T-helper 17 cell (primary cell): ENCODE data around the gene SIDT1. TPM values are rescaled to one million over a fixed set of nuclear protein-coding genes. Genes with fewer than 3 reads are reported as not detected.
A peak's percentile ranks its signal among the peaks of the same experiment; 100 is the strongest.
"Not testable (repeated sequence)": the region's sequence is repeated elsewhere in the genome, so short reads cannot be mapped to it uniquely, and the experiment has no call there.

Experiments used
- ATAC-seq: fragments of 150-1000 bp; cut with Tn5 transposase; 2 replicates; pipeline ENCODE4 v1.10.0; 2021; ENCODE audit warnings: mild to moderate bottlenecking, moderate library complexity
- DNase-seq, 3 donors: peaks; one replicate each; pipeline versions ENCODE4 v3.0.0 to v3.0.0-alpha.2; 2020 to 2021
- H3K9me3 ChIP-seq: one replicate; pipeline ENCODE4 v1.7.0; 2013; ENCODE audit warnings: low read length, mild to moderate bottlenecking; ENCODE audit not compliant: control insufficient read depth, poor library complexity, severe bottlenecking
- H3K27ac Mint-ChIP-seq: one replicate; pipeline ENCODE4 v1.8.0; 2022; ENCODE audit warnings: mild to moderate bottlenecking, moderate library complexity, mixed read lengths
- H3K27me3 Mint-ChIP-seq: one replicate; pipeline ENCODE4 v1.8.0; 2022; ENCODE audit warnings: mixed read lengths
- H3K36me3 Mint-ChIP-seq: one replicate; pipeline ENCODE4 v1.8.0; 2022; ENCODE audit warnings: low read depth, mixed read lengths
- H3K4me1 Mint-ChIP-seq: one replicate; pipeline ENCODE4 v1.8.0; 2022; ENCODE audit warnings: mild to moderate bottlenecking, mixed read lengths
- H3K4me3 Mint-ChIP-seq: one replicate; pipeline ENCODE4 v1.8.0; 2022; ENCODE audit warnings: mild to moderate bottlenecking, moderate library complexity, mixed read lengths
- total RNA-seq, 4 donors: library from RNA in 2 of 4; stranded (reverse) in 2 of 4; gene quantifications; one replicate each; pipeline ENCODE4 v1.2.3 and lab custom pipeline; 2022 to 2026

SIDT1 gene
- total RNA-seq, 2 donors from 2014 or later = 53.8 to 62.5 TPM

- H3K9me3 ChIP-seq = no peaks in the 10 kb centered on the region
- Mint-ChIP-seq H3K4me1 (no peaks in the 10 kb centered on the region), H3K36me3 (no peaks in the 10 kb centered on the region), H3K27ac (no peak overlapping the region), H3K27me3 (no peaks in the 10 kb centered on the region), H3K4me3 (no peak overlapping the region)
- no peak for ATAC-seq
- DNase-seq = no peak
Measured at GRCh38 chr3:113634782-113635474, 102.6 kb downstream of the SIDT1 start.

GRCh38 chr3:113636034-113636433, 103.7 kb downstream of the SIDT1 start:
- not testable (repeated sequence) for H3K4me1 Mint-ChIP-seq, H3K4me3 Mint-ChIP-seq, H3K27me3 Mint-ChIP-seq

GRCh38 chr3:113637756-113638155, 105.4 kb downstream of the SIDT1 start:
- no peaks in the 10 kb centered on the region for H3K36me3 Mint-ChIP-seq
- no peak for DNase-seq

More at GRCh38 chr3:113636034-113636433, 103.7 kb downstream of the SIDT1 start:
- not testable (repeated sequence) for H3K9me3 ChIP-seq, H3K36me3 Mint-ChIP-seq, ATAC-seq, H3K27ac Mint-ChIP-seq, DNase-seq

GRCh38 chr3:113638910-113639309, 106.6 kb downstream of the SIDT1 start:
- no peak overlapping the region for H3K27ac Mint-ChIP-seq
- H3K9me3 ChIP-seq = no peaks in the 10 kb centered on the region
- ATAC-seq = no peak
- no peak for DNase-seq
- no peaks in the 10 kb centered on the region for H3K27me3 Mint-ChIP-seq
- no peaks in the 10 kb centered on the region for H3K36me3 Mint-ChIP-seq
- H3K4me3 Mint-ChIP-seq = no peak overlapping the region
- H3K4me1 Mint-ChIP-seq = no peaks in the 10 kb centered on the region

More at GRCh38 chr3:113637756-113638155, 105.4 kb downstream of the SIDT1 start:
- H3K4me1 Mint-ChIP-seq = no peaks in the 10 kb centered on the region
- no peaks in the 10 kb centered on the region for H3K9me3 ChIP-seq
- H3K4me3 Mint-ChIP-seq = no peak overlapping the region
- H3K27ac Mint-ChIP-seq = no peak overlapping the region
- H3K27me3 Mint-ChIP-seq = no peaks in the 10 kb centered on the region
- ATAC-seq = no peak

GRCh38 chr3:113643583-113643982, 111.2 kb downstream of the SIDT1 start:
- H3K4me3 Mint-ChIP-seq = no peak overlapping the region
- H3K27me3 Mint-ChIP-seq = no peaks in the 10 kb centered on the region
- no peaks in the 10 kb centered on the region for H3K9me3 ChIP-seq
- no peaks in the 10 kb centered on the region for H3K4me1 Mint-ChIP-seq
- no peak overlapping the region for H3K27ac Mint-ChIP-seq
- H3K36me3 Mint-ChIP-seq = no peaks in the 10 kb centered on the region
- ATAC-seq (no peak), DNase-seq (no peak)

- no peak overlapping the region for H3K4me3 Mint-ChIP-seq
- no peak overlapping the region for H3K27ac Mint-ChIP-seq
- ATAC-seq = no peak
- H3K36me3 Mint-ChIP-seq = peaks cover 5% of the 10 kb centered on the region
- H3K4me1 Mint-ChIP-seq = no peaks in the 10 kb centered on the region
- no peak for DNase-seq
- no peaks in the 10 kb centered on the region for H3K27me3 Mint-ChIP-seq
- no peaks in the 10 kb centered on the region for H3K9me3 ChIP-seq
Measured at GRCh38 chr3:113648524-113648923, 116.2 kb downstream of the SIDT1 start.

- Mint-ChIP-seq H3K27ac (no peak overlapping the region), H3K4me3 (no peak overlapping the region), H3K36me3 (peaks cover 5% of the 10 kb centered on the region), H3K4me1 (no peaks in the 10 kb centered on the region), H3K27me3 (no peaks in the 10 kb centered on the region)
- no peaks in the 10 kb centered on the region for H3K9me3 ChIP-seq
- no peak for DNase-seq
- no peak for ATAC-seq
Measured at GRCh38 chr3:113649174-113649845, 117.0 kb downstream of the SIDT1 start.

- no peak overlapping the region for H3K27ac Mint-ChIP-seq
- H3K36me3 Mint-ChIP-seq = peaks cover 5% of the 10 kb centered on the region
- no peaks in the 10 kb centered on the region for H3K27me3 Mint-ChIP-seq
- H3K4me3 Mint-ChIP-seq = no peak overlapping the region
- H3K9me3 ChIP-seq = no peaks in the 10 kb centered on the region
- DNase-seq = no peak
- ATAC-seq = no peak
- H3K4me1 Mint-ChIP-seq = peaks cover 3% of the 10 kb centered on the region
Measured at GRCh38 chr3:113654310-113654709, 122.0 kb downstream of the SIDT1 start.

GRCh38 chr3:113654851-113655250, 122.5 kb downstream of the SIDT1 start:
- no peak overlapping the region for H3K4me3 Mint-ChIP-seq
- peaks cover 3% of the 10 kb centered on the region for H3K4me1 Mint-ChIP-seq
- no peak for DNase-seq
- H3K27me3 Mint-ChIP-seq = no peaks in the 10 kb centered on the region
- no peak overlapping the region for H3K27ac Mint-ChIP-seq
- peaks cover 9% of the 10 kb centered on the region for H3K36me3 Mint-ChIP-seq
- ATAC-seq = no peak
- H3K9me3 ChIP-seq = no peaks in the 10 kb centered on the region

GRCh38 chr3:113658107-113658506, 125.8 kb downstream of the SIDT1 start:
- Mint-ChIP-seq H3K36me3 (peaks cover 10% of the 10 kb centered on the region), H3K27ac (peak overlapping the region; percentile 16), H3K4me3 (no peak overlapping the region), H3K27me3 (no peaks in the 10 kb centered on the region), H3K4me1 (peaks cover 3% of the 10 kb centered on the region)
- DNase-seq (no peak), ATAC-seq (no peak)
- H3K9me3 ChIP-seq = no peaks in the 10 kb centered on the region

GRCh38 chr3:113659101-113659541, 126.8 kb downstream of the SIDT1 start:
- ATAC-seq = peak; percentile 32
- Mint-ChIP-seq H3K27me3 (no peaks in the 10 kb centered on the region), H3K4me3 (no peak overlapping the region), H3K4me1 (peaks cover 3% of the 10 kb centered on the region), H3K27ac (no peak overlapping the region), H3K36me3 (peaks cover 10% of the 10 kb centered on the region)
- no peaks in the 10 kb centered on the region for H3K9me3 ChIP-seq
- DNase-seq = no peak

- H3K9me3 ChIP-seq = no peaks in the 10 kb centered on the region
- DNase-seq (no peak), ATAC-seq (no peak)
- H3K4me3 Mint-ChIP-seq = no peak overlapping the region
- no peak overlapping the region for H3K27ac Mint-ChIP-seq
- H3K36me3 Mint-ChIP-seq = peaks cover 12% of the 10 kb centered on the region
- no peaks in the 10 kb centered on the region for H3K27me3 Mint-ChIP-seq
- peaks cover 2% of the 10 kb centered on the region for H3K4me1 Mint-ChIP-seq
Measured at GRCh38 chr3:113659996-113660395, 127.6 kb downstream of the SIDT1 start.

GRCh38 chr3:113660458-113660857, 128.1 kb downstream of the SIDT1 start:
- no peak overlapping the region for H3K4me3 Mint-ChIP-seq
- H3K27ac Mint-ChIP-seq = no peak overlapping the region
- peaks cover 14% of the 10 kb centered on the region for H3K36me3 Mint-ChIP-seq
- H3K9me3 ChIP-seq = no peaks in the 10 kb centered on the region
- no peaks in the 10 kb centered on the region for H3K27me3 Mint-ChIP-seq
- DNase-seq (no peak), ATAC-seq (no peak)
- H3K4me1 Mint-ChIP-seq = no peaks in the 10 kb centered on the region

- no peaks in the 10 kb centered on the region for H3K27me3 Mint-ChIP-seq
Measured at GRCh38 chr3:113660896-113661295, 128.5 kb downstream of the SIDT1 start.

More at GRCh38 chr3:113660896-113661295, 128.5 kb downstream of the SIDT1 start:
- Mint-ChIP-seq H3K4me1 (no peaks in the 10 kb centered on the region), H3K4me3 (no peak overlapping the region), H3K27ac (no peak overlapping the region), H3K36me3 (peaks cover 14% of the 10 kb centered on the region)
- H3K9me3 ChIP-seq = no peaks in the 10 kb centered on the region
- DNase-seq (no peak), ATAC-seq (no peak)
